ENCODE data around the gene MACIR. TPM values are rescaled to one million over a fixed set of nuclear protein-coding genes. Genes with fewer than 3 reads are reported as not detected.

Gene MACIR, protein sequence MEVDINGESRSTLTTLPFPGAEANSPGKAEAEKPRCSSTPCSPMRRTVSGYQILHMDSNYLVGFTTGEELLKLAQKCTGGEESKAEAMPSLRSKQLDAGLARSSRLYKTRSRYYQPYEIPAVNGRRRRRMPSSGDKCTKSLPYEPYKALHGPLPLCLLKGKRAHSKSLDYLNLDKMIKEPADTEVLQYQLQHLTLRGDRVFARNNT
- total RNA-seq, result 10.8 and 14.0 TPM in 2 replicates
- long read RNA-seq, transcript C5orf30-203 (3 exons, 1,573 nt), result minor isoform, 6 of 170 reads
- long read RNA-seq, transcript C5orf30-201 (3 exons, 3,049 nt), result major isoform, 150 of 170 reads
- long read RNA-seq, partial matches to known transcripts, result 3 of 170 reads
- long read RNA-seq, other reads (novel, unspliced or antisense), result 7 of 170 reads

DNA sequence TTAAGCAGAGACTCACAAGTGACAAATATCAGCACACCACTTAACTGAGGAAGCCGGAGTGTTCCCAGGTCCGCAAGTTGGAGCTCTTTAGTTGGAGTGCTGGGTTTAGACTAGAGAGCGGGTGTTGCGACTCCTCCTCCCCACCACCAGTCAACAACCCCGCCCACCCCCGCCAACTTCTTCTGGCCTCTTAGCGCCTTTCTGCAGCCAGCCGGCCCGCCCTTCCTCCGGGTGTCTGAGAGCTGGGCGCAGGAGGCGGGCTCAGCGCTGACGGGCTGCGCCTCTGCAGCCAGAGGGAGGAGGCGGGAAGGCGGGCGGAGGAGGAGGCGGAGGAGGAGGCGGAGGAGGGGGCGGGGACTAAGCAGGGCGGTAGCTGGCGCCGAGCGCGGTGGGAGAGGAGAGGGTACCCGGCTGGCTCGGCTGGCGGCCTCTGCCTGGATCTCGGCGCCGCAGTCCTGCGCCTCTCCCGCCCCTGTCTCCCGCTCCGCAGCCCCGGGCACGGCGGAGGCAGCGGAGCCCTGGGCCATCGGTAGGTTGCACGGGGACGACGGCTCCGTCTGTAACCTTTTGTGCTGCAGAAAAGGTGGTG, at the start of gene MACIR:
TSS of gene MACIR (plus strand) at position 396 of the 589 bp plus-strand sequence. CDS start 17,157 bp downstream, outside the sequence.
- Mint-ChIP-seq H3K36me3 (ENCODE audit: insufficient read depth) (no peaks in the 10 kb centered on the region), H3K27me3 (no peaks in the 10 kb centered on the region), H3K4me1 (ENCODE audit: low read depth) (peaks cover 27% of the 10 kb centered on the region), H3K4me3 (ENCODE audit: low read depth) (peak within 1 kb of the TSS; percentile 87), H3K27ac (peak within 1 kb of the TSS; percentile 92), H3K9me3 (ENCODE audit: low read depth) (no peaks in the 10 kb centered on the region)
- TF ChIP-seq, protein P1, sequence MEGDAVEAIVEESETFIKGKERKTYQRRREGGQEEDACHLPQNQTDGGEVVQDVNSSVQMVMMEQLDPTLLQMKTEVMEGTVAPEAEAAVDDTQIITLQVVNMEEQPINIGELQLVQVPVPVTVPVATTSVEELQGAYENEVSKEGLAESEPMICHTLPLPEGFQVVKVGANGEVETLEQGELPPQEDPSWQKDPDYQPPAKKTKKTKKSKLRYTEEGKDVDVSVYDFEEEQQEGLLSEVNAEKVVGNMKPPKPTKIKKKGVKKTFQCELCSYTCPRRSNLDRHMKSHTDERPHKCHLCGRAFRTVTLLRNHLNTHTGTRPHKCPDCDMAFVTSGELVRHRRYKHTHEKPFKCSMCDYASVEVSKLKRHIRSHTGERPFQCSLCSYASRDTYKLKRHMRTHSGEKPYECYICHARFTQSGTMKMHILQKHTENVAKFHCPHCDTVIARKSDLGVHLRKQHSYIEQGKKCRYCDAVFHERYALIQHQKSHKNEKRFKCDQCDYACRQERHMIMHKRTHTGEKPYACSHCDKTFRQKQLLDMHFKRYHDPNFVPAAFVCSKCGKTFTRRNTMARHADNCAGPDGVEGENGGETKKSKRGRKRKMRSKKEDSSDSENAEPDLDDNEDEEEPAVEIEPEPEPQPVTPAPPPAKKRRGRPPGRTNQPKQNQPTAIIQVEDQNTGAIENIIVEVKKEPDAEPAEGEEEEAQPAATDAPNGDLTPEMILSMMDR (IDR thresholded peaks at IDR 0.05; ENCODE audit: unreplicated experiment), result no peak
- DNase-seq (ENCODE audit: low spot score, unreplicated experiment), result peak; percentile 92

DNA sequence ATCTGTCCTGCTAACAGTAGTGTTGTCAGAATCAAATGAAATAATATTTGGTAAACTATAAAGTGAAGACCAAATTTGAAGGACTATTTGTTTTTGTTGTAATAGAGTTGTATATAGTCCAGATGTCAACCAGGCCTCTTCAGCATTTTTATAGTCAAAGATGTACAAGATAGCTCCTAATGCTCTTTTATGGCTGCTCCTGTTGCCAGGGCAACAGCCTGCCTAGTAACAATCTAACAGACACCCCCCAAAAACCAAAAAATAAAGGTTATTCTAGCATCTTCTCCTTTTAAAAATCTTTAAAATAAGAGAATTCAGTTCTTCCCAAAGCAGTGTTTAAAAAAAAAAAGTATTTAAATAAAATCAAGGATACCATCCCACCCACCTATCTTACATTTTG, 49.5 kb upstream of the MACIR start:
- no peaks in the 10 kb centered on the region for H3K27me3 Mint-ChIP-seq
- no peak overlapping the region for H3K4me3 Mint-ChIP-seq (ENCODE audit: low read depth)
- H3K9me3 Mint-ChIP-seq (ENCODE audit: low read depth), result no peaks in the 10 kb centered on the region
- peaks cover 12% of the 10 kb centered on the region for H3K36me3 Mint-ChIP-seq (ENCODE audit: insufficient read depth)
- TF ChIP-seq, protein P1 (IDR thresholded peaks at IDR 0.05; ENCODE audit: unreplicated experiment), result no peak
- DNase-seq (ENCODE audit: low spot score, unreplicated experiment), result no peak
- H3K27ac Mint-ChIP-seq, result no peak overlapping the region
- H3K4me1 Mint-ChIP-seq (ENCODE audit: low read depth), result no peaks in the 10 kb centered on the region

DNA sequence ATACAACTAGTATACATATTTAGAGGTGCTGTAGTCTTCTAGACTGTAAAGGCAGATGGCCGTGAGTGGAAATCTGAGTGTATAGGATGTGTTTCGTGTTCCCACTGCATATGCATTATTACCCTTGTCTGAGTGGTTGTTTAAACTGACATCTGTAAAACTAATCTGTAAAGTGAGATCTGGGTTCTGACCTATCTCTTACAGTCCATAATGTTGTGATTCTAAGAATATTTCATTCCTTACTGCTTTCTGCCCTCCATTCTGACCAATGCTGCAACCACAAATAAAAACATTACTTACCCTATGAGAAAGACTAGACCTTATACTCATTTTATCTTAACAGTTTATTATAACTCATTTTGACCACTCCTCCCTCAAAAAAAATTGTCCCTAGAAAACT, 47.6 kb upstream of the MACIR start:
- H3K4me3 Mint-ChIP-seq (ENCODE audit: low read depth), result no peak overlapping the region
- no peaks in the 10 kb centered on the region for H3K9me3 Mint-ChIP-seq (ENCODE audit: low read depth)
- H3K27ac Mint-ChIP-seq, result no peak overlapping the region
- H3K36me3 Mint-ChIP-seq (ENCODE audit: insufficient read depth), result peaks cover 7% of the 10 kb centered on the region
- no peak for DNase-seq (ENCODE audit: low spot score, unreplicated experiment)
- TF ChIP-seq, protein P1 (IDR thresholded peaks at IDR 0.05; ENCODE audit: unreplicated experiment), result no peak
- H3K27me3 Mint-ChIP-seq, result no peaks in the 10 kb centered on the region
- no peaks in the 10 kb centered on the region for H3K4me1 Mint-ChIP-seq (ENCODE audit: low read depth)

DNA sequence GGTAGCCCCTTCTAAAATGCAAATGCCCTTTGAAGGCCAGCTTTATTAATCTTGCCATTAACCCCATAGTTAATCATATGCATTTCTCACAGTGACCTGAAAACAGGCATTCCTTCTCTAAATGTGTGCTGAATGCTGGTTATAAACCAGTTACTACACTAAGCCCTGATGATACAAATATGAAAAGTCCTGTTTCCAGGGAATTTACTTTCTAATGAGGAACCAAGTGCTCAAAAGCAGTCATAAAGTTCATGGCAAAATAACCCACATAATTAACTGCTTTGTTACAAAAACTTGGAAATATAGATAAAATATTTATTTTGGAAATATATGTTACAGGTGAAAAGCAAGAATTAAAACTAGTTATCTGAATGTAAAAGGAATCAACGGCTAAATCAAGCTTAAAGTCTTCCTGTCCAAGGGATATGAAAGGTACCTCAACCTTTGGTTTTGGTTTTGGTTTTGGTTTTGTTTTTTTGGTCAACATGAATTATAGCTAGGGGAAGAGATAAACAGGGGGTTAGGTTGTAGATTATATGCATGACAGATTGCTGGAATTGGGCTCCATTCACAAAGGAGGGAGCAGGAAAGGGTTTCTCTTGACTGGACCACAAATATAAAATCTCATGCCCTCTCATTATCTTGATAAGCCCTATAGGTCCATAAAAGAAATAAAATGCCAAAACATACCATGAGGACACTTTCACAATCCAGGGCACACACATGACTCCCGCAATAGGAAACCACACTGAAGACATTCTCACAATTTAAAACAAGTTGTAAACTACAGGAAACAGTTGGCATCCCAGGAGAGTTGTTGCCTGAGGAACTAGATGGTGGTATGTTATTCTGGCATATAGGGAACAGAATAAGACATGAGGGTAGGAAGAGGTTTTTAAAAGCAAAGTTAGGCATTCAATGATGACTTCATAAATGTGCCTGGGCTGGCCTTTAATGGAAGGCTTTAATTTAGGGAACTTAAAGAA, 46.7 kb upstream of the MACIR start:
- Mint-ChIP-seq H3K4me1 (ENCODE audit: low read depth) (no peaks in the 10 kb centered on the region), H3K27ac (no peak overlapping the region), H3K4me3 (ENCODE audit: low read depth) (no peak overlapping the region), H3K27me3 (no peaks in the 10 kb centered on the region), H3K9me3 (ENCODE audit: low read depth) (no peaks in the 10 kb centered on the region), H3K36me3 (ENCODE audit: insufficient read depth) (peaks cover 2% of the 10 kb centered on the region)
- TF ChIP-seq, protein P1 (IDR thresholded peaks at IDR 0.05; ENCODE audit: unreplicated experiment), result no peak
- no peak for DNase-seq (ENCODE audit: low spot score, unreplicated experiment)

DNA sequence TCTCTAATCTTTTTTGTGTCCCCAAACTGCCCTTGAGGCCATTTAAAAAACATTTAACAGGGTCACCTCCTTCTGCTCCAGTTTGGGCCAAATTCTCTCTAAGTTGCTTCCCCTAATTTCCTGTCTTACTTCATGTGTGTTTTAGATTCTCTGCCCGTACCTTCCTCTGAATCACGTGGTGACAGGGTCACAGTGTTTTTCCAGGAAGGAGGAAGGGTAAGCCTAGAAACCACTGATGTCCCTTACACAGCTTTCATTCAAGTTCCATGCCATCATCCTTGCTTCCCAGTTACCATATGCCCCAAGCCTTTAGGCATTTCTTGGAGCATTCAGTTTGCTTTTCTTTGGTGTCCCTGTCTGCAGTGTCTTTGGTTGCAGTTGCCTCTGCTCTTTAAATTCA, 42.4 kb upstream of the MACIR start:
- H3K4me3 Mint-ChIP-seq (ENCODE audit: low read depth), result no peak overlapping the region
- no peaks in the 10 kb centered on the region for H3K4me1 Mint-ChIP-seq (ENCODE audit: low read depth)
- TF ChIP-seq, protein P1 (IDR thresholded peaks at IDR 0.05; ENCODE audit: unreplicated experiment), result no peak
- H3K36me3 Mint-ChIP-seq (ENCODE audit: insufficient read depth), result peaks cover 2% of the 10 kb centered on the region
- H3K27ac Mint-ChIP-seq, result no peak overlapping the region
- H3K9me3 Mint-ChIP-seq (ENCODE audit: low read depth), result no peaks in the 10 kb centered on the region
- DNase-seq (ENCODE audit: low spot score, unreplicated experiment), result no peak
- no peaks in the 10 kb centered on the region for H3K27me3 Mint-ChIP-seq

Measured in progenitor cell of endocrine pancreas (in vitro differentiated cells).